GM21526 (cell line): ENCODE results near the gene OST4.

Source experiments
- ATAC-seq: cut with Tn5 transposase; IDR thresholded peaks from one replicate; pipeline ENCODE4 v1.9.1; 2021; ENCODE audit warnings: moderate library complexity; ENCODE audit not compliant: unreplicated experiment, low FRiP score

The OST4 gene

GRCh38 chr2:27057184-27057583, 14.3 kb downstream of the OST4 start:
- no peak for ATAC-seq

- ATAC-seq, result no peak
Measured at GRCh38 chr2:27054721-27055120, 16.7 kb downstream of the OST4 start.

GRCh38 chr2:27053776-27054175, 17.7 kb downstream of the OST4 start:
- no peak for ATAC-seq

- no peak for ATAC-seq
Measured at GRCh38 chr2:27053321-27053720, 18.1 kb downstream of the OST4 start.

- no peak for ATAC-seq
Measured at GRCh38 chr2:27051902-27052645, 19.4 kb downstream of the OST4 start.

- peak; percentile 57 for ATAC-seq
Measured at GRCh38 chr2:27050996-27051901, 20.2 kb downstream of the OST4 start, which contains the start of gene AGBL5. Gene AGBL5, plus strand, starts transcription at chr2:27051668. Its CDS starts 1,291 bp downstream, at chr2:27052959.

GRCh38 chr2:27050281-27050995, 21.0 kb downstream of the OST4 start:
- ATAC-seq, result peak; percentile 45

GRCh38 chr2:27049422-27050280, 21.8 kb downstream of the OST4 start:
- peak; percentile 16 for ATAC-seq

- no peak for ATAC-seq
Measured at GRCh38 chr2:27042985-27043634, 28.3 kb downstream of the OST4 start.

GRCh38 chr2:27042159-27042661, 29.2 kb downstream of the OST4 start:
- ATAC-seq, result no peak

- ATAC-seq, result no peak
Measured at GRCh38 chr2:27041752-27042151, 29.7 kb downstream of the OST4 start.

GRCh38 chr2:27040282-27040681, 31.2 kb downstream of the OST4 start:
- ATAC-seq, result no peak

GRCh38 chr2:27039871-27040270, 31.6 kb downstream of the OST4 start:
- no peak for ATAC-seq

- no peak for ATAC-seq
Measured at GRCh38 chr2:27039426-27039825, 32.0 kb downstream of the OST4 start.

GRCh38 chr2:27038631-27039339, 32.7 kb downstream of the OST4 start:
- ATAC-seq, result no peak

- ATAC-seq, result no peak
Measured at GRCh38 chr2:27038012-27038411, 33.4 kb downstream of the OST4 start.

- ATAC-seq, result peak; percentile 10
Measured at GRCh38 chr2:27033253-27033852, 38.1 kb downstream of the OST4 start.
